Sciatic nerve (tissue), 2 donors: ENCODE results near the gene SLC6A13. TPM values are rescaled to one million over a fixed set of nuclear protein-coding genes. Genes with fewer than 3 reads are reported as not detected.

ENCODE experiments used
- ATAC-seq: fragments of 200-7000 bp; cut with Tn5 transposase; one replicate; pipeline ENCODE4 v1.9.1; 2020; ENCODE audit warnings: mild to moderate bottlenecking, moderate library complexity
- DNase-seq: peaks from one replicate; pipeline ENCODE4 v3.0.0-alpha.2; 2020; ENCODE audit warnings: low spot score
- intact Hi-C: fragments of 100-400 bp; cut with DNase I; formaldehyde crosslinking; loops from one replicate; pipeline ENCODE4 v1.14.2; 2022
- total RNA-seq: library from RNA; stranded (reverse); fragmentation: NEBNext Ultra II Directional; extraction: Animal tissue kit (Norgen Biotek cat#: 25700); gene quantifications from one replicate; pipeline ENCODE4 v1.2.1, GENCODE V29; 2021
- donor health status: DM: no; HTN: no; CAD: no.
- donor health status: DM: no; HTN: no; CAD: no.

Gene SLC6A13
- total RNA-seq, 1 donor from 2014 or later, result 0.85 TPM

DNA sequence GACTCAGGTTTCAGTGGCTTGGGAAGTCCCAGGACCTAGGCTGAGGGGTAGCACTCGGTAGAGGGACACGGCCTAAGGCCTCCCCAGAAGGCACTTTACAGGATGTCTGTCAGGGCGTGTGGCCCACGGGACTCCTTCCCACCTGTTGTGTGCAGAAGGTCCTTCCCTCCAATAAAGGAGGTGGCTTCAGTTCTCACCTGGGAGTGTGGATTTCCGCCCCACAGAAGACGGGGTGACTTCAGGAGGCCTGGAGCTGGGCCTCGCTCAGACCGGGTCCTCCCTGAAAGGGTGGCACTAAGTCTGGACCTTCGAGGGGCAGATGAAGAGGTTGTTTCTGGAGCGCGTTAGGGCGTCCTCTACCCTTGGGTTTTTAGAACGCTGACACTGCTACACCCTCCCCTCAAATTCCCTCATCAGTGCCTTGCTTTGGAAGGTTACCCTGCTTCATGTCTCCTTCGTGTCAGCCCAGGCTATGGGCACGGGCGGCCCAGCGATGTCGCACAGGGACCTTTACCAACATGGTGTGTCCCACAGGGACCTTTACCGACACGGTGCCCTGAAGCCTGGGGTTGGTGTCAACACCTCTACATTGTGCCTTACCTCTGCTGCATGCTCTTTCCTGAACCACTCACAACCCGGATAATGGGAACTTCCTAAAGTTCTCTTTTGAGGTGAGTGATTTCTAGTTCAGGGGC is 55.7 kb downstream of the SLC6A13 start:
- intact Hi-C loops, result no loop called here
- no peak for ATAC-seq
- DNase-seq, result no peak

DNA sequence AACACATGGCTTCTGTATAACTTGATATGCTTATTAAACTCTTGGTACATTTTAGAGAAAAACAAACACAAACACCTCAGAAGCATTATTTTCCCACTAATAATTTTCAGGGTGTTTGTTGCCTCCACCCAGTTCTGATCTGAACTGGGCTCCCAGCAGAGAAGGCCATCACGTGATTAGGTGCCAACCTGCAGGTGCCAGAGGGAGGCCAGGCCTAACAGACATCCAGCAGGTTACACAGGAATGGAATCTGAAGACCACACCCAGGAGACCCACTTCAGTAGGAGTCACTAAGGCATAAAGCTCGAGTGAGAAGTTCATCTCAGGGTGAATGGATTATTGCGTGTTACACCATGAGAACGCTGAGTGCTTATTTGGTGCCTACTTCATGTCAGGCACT is 57.6 kb downstream of the SLC6A13 start:
- intact Hi-C loops, result no loop called here
- DNase-seq (no peak), ATAC-seq (no peak)

DNA sequence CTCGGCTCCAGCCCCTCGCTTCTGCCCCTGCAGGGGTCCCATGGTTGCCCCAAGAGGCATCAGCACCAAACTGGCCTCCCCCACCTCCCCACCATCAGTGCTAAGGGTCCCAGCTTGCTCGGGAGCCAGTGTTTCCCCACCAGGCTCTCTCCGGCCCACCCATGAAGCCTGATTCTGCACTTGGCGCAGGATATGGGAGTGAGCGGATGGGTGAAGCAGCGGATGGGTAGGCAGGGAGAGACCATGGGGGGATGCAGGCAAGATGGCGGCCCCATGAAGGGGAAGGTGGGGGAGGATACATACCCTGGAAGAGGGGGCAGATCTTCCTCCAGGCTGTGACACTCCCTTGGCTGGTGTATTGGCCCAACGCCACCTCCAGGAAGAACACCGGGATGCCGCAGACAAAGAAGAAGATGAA is 58.4 kb downstream of the SLC6A13 start:
- intact Hi-C loops, result no loop called here
- DNase-seq (no peak), ATAC-seq (no peak)

DNA sequence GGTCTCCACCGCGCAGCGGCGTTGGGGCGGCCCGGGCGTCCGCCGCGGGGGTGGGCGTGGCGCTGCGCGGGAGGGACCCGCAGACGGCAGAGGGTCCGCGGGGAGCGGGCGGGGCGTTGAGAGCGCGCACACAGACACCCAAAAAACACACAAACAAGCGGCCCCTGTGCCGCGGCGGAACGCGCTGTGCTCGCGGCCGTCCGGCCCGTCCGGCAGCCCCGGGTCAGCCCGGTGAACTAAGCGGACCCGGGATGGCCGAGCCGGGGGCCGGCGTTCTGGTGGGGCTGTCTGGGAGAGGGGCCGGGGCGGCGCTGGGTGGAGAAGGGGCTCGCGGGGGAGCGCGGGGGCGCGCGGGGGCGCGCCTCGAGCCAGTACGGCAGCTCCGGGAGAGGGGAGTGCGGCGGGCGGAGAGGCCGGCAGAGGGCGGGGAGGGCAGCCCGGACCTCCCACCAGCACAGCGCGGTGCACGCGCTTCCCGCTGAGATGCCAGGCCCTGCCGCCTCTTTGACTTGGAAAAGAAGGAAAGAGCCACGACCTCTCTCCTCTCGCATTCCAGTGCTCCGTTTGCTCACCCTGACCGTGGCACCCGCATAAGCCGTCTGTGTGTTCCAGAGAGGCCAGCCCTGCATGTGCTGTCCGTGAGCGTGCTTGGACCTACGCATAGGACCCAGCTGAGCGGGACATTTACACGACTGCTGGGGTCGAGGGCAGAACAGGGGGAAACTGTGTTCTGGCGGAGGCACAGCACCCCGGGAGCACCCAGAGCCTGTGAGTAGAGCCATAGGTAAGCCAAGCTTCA is 59.0 kb downstream of the SLC6A13 start:
- no peak for DNase-seq

DNA sequence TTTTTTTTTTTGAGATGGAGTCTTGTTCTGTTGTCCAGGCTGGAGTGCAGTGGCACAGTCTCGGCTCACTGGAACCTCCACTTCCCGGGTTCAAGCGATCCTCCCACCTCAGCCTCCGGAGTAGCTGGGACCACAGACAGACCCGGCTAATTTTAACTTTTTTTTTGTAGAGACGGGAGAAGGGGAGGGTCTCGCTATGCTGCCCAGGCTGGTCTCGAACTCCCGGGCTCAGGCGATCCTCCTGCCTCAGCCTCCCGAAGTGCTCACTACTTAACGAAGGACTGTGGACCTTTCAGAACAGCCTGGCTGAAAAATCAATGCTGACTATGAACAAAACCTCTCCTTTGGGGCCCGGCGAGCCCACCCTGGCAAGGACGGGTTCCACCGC is 59.6 kb downstream of the SLC6A13 start:
- intact Hi-C loops, result no loop called here
- no peak for ATAC-seq

More for the DNA sequence above, 59.0 kb downstream of the SLC6A13 start:
- peak; percentile 85 for ATAC-seq
- intact Hi-C loops, result no loop called here

DNA sequence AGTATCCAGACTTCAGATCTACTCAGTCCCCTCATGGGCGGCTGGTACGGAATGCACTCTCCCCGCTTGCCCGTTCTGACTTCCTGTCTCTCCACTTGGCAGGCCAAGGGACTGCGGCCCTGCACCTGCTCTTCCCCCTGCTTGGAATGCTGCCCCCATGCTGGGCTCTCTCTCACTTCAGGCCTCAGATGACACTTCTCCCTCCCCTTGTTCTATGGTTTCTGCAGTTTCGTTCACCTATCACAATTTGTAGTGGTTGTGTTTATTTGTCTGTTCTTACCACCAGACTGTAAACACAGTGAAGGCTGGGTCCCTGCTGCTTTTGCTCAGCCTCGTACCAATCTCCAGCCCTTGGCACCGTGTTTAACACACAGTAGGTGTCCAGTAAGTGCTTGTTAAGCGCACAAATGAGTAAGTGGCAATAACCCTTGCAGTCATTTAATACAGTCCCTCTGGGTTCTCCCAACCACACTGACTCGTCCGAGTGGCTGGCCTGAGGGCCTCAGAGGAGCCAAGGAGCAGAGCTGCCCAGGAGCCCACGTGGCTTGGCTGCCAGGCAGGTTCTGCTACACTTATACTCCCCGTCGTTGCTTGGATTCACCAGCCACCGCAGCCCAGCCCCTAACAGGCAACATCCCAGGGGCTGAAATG is 60.4 kb downstream of the SLC6A13 start:
- intact Hi-C loops, result no loop called here
- ATAC-seq (no peak), DNase-seq (no peak)

More for the DNA sequence above, 59.6 kb downstream of the SLC6A13 start:
- DNase-seq, result no peak

DNA sequence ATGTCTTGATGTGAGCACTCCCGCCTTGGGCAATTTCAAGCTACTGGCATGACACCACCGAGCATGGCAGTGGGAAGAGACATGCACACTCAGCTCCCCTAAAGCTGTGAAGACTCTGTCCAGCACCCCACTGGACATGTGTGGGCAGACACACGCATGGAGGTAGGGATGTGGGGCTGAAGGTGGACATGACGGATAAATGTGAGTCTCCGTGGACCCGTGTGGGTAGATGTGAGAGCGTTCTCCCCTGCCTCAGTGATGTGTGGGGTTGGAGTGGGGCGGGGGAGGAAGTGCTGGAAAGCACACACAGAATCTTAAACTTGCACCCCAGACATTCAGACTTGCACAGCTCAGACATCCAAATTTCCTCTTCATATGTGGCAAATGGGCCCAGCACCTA is 61.3 kb downstream of the SLC6A13 start:
- intact Hi-C loops, result no loop called here
- ATAC-seq, result no peak
- no peak for DNase-seq

DNA sequence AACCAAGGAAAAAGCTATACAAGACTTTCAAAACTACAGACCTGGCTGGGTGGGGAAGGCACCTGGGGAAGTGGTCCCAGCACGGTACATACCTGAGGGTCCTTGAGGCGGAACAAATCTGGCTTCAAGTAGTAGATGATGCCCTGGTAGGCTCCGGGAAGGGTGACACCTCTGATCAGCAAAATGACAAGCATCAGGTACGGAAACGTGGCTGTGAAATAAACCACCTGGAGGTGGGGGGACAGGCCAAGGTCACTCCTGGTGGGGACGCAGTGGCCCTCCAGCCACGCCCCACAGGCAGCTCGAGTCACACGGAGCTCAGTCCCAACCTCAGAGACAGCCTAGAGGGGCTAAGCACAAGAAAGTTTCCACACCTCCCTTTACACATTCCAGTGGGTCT is 63.9 kb downstream of the SLC6A13 start:
- intact Hi-C loops, result no loop called here
- DNase-seq (no peak), ATAC-seq (no peak)

DNA sequence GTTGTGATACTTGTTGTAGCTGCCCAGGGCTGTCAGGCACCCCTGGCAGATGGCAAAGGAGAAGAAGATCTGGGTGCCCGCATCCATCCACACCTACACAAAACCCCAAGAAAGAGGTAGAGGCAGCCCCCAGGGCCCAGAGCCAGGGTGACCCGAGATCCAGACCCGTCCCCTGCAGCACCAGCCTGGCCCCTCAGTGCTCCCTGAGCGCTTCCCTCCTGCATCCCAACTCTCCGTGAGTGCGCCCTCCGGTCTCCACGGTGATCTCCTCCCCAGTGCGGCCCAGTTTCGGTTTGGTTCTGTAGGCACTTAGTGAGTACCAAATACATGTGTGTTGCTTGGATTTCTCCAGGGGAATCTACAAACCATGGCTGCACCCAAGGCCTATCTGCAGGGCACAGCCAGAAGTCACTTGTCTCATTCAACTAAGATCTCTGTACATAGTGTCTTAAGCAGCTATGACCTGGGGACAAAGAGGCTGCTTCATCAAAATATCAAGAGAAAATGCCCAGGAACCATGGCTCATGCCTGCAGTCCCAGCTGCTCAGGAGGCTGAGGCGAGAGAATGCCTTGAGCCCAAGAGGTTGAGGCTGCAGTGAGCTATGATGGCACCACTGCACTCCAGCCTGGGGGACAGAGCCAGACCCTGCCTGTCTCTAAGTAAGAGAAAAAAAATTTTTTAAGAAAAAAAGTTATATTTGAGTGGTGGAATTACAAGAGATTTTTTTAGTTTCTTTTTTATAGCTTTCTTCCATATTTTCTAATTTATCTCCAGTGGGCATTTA is 64.5 kb downstream of the SLC6A13 start:
- intact Hi-C loops, result no loop called here
- no peak for DNase-seq
- no peak for ATAC-seq

DNA sequence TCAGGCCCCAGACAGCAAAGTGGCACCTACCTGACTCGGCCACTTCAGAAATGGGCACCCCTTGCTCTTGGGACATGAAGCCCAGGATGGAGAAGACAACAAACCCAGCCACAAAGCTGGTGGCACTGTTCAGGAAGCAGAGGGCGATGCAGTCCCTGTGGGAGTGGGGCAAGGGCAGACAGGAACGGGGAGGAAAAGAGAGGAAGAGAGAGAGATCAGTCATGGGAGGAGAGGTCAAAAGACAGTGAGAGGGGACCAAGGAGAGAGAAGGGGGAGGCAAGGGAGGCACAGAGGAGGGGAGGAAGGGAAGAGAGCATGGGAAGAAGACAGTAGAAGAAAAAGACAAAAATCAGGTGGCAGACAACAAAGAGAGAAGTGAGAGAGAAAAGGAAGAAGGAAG is 65.3 kb downstream of the SLC6A13 start:
- intact Hi-C loops, result no loop called here
- ATAC-seq (no peak), DNase-seq (no peak)

DNA sequence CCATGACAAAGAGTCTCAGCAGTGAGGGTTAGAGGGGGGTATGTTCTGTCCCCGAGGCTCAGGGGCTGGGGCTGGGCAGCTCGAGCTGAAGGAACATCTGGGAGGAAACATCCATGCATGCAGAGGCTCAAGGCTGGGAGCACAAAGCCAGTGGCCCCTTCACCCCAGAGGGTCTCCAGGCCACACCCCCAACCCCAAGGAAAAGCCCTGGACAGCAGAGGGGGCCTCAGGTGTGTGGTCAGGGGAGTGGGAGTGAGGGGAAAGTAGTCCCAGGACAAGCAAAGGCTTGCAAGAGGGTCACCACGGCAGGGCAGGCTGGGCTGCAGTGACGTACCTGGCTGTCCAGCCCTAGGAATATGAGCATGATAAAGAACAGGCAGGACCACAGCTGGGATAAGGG is 66.2 kb downstream of the SLC6A13 start:
- intact Hi-C loops, result no loop called here
- DNase-seq, result no peak
- ATAC-seq, result no peak

DNA sequence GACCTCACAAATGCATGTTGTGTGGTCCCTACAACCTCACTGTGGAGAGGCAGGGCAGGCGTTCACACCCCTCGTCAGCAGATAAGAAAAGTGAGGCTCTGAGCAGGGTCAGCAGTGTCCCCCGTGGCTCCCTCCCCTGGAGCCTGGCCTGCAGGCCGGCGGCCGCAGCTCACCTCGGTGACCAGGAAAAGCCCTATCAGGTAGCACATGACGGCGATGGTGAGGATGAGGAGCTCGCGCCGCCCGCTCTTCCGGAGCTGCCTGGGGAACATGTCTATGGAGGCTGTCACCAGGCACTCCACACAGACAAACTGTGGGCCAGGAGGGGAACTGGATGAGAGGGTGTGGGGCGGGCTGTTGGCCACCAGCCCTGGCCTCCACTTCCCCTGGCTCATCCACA is 66.7 kb downstream of the SLC6A13 start:
- ATAC-seq (no peak), DNase-seq (no peak)
- intact Hi-C loops, result no loop called here

- intact Hi-C loops, result no loop called here
- DNase-seq (no peak), ATAC-seq (no peak)
Measured at GRCh38 chr12:195156-195555, 67.5 kb downstream of the SLC6A13 start.

GRCh38 chr12:194276-194675 is 68.4 kb downstream of the SLC6A13 start:
- DNase-seq (no peak), ATAC-seq (no peak)
- intact Hi-C loops, result no loop called here

GRCh38 chr12:193261-193660 is 69.4 kb downstream of the SLC6A13 start:
- DNase-seq (no peak), ATAC-seq (no peak)
- intact Hi-C loops, result no loop called here

DNA sequence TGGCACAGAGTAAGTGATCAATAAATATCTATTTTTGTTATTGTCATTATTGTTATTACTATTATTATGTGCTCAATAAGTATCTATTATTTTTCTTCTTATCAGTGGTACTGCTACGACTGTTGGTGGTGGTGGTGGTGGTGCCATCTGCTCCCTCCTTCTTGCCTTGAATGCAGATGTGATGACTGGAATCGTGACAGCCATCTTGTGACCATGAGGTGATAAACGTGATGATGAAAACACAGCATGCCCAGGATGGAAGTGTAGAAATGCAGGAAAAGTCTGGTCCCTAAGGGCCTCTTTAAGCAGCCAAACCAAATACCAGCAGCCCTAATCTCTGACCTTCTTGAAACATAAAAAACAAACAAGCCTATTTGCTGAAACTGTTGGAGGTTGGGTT is 71.1 kb downstream of the SLC6A13 start:
- no peak for DNase-seq
- intact Hi-C loops, result no loop called here
- no peak for ATAC-seq

DNA sequence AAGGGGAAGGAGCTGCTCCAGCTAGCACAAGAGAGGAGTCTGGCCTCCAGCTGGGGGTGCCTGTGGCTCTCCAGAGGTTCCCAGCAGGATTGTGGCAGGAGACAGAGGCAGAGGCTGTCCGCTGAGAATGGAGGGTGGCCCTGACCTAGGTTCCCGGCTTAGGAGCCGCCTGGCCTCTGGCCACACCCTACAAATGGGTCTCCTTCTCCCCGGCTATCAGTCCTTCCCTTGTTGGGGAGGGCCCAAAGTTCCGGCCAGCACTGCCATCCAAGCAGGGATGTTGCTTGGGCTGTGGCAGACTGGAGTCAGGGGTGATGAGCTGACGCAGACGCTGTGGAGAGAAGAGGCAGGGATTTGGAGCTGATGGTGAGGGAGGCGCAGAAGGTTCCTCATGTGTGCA is 71.8 kb downstream of the SLC6A13 start:
- ATAC-seq (no peak), DNase-seq (no peak)
- intact Hi-C loops, result no loop called here

DNA sequence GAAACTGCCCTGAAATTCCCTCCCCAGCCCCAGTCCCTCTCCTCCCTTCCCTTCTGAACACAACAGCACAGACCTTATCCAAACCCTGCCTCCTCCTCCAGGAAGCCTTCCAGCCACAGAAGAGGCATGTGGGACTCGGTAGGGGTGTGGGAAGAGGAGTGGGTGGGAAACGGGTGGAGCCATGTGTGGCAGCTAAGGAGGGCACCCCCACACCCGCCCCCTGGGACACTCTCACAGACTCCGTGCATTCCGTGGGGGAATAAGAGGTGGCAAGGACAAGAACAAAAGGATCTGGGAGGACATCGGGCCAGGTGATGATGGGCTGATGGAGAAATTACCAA is 73.0 kb downstream of the SLC6A13 start:
- DNase-seq, result no peak
- no peak for ATAC-seq
- intact Hi-C loops, result no loop called here

GRCh38 chr12:188910-189621 is 73.6 kb downstream of the SLC6A13 start:
- intact Hi-C loops, result no loop called here
- peak; percentile 91 for ATAC-seq
- DNase-seq, result peak; percentile 77
